Skin of body (tissue), 2 donors: Measurements from ENCODE around the gene PDCL2. TPM values are rescaled to one million over a fixed set of nuclear protein-coding genes. Genes with fewer than 3 reads are reported as not detected.

ENCODE experiments used
- DNase-seq: peaks from one replicate; lab custom pipeline; 2025; lab: John Stamatoyannopoulos, UW
- total RNA-seq: library from RNA; depleted of rRNA; stranded (reverse); fragments of >200 nt; gene quantifications from one replicate; pipeline ENCODE4 v1.2.3, GENCODE V29; 2014

Gene PDCL2
- total RNA-seq, 1 donor from 2014 or later, result not detected

GRCh38 chr4:55540271-55540670 lies 51.8 kb downstream of the PDCL2 start:
- DNase-seq, result no peak

DNA sequence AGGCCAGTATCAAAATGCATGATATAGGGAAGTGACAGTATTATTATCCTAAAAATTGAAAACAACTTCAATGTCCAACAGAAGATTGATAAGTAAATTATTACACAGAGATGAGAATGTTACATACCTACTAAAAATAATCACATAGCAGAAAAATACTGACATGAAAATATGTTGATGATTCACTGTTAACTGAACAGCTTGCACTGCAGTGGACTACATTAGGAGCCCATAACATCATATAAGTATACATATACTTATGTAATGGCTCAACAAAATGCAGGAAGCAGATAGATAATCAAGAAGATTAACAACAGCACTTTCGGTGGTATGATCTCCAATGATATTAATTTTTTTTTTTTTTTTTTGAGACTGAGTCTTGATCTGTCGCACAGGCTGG lies 52.4 kb downstream of the PDCL2 start:
- DNase-seq, result no peak

DNA sequence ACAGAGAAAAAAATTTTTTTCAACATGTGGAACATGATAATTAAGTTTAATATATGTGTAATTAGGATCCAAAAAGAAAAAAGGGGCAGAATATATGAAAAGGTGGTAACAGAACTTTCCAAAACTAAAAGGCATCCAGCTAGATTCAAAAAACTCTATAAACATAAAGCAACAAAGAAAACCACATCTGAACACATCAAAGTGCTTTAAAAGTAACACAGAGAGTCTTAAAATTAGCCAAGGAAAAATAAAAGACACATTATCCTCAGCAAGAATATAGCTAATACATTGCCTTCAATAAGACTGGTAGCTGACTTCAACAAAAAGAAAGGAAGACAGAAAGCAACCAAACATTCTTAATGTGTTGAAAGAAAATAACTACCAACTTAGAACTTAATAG lies 53.5 kb downstream of the PDCL2 start:
- DNase-seq, result no peak

GRCh38 chr4:55534306-55534705 lies 57.7 kb downstream of the PDCL2 start:
- DNase-seq, result no peak

- no peak for DNase-seq
These were observed 61.4 kb downstream of the PDCL2 start for GRCh38 chr4:55530691-55531090.

GRCh38 chr4:55530167-55530566 lies 61.9 kb downstream of the PDCL2 start:
- no peak for DNase-seq

GRCh38 chr4:55528491-55528890 lies 63.6 kb downstream of the PDCL2 start:
- no peak for DNase-seq

- no peak for DNase-seq
These were observed 67.0 kb downstream of the PDCL2 start for GRCh38 chr4:55524844-55525571.

DNA sequence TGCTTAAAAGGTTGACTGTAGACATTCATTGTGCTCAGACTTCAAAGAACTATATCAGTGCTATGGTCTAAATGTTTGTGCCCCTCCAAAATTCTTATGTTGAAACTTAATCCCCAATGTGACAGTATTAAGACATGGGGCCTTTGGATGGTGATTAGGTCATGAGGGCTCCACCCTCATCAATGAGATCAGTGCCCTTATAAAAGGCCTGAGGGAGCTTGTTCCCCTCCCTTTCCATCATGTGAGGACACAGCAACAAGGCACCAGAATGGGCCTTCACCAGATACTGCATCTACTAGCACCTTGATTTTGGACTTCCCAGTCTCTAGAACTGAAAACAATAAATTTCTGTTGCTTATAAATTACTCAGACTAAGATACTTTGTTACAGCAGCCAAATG lies 73.6 kb downstream of the PDCL2 start:
- DNase-seq, result no peak

DNA sequence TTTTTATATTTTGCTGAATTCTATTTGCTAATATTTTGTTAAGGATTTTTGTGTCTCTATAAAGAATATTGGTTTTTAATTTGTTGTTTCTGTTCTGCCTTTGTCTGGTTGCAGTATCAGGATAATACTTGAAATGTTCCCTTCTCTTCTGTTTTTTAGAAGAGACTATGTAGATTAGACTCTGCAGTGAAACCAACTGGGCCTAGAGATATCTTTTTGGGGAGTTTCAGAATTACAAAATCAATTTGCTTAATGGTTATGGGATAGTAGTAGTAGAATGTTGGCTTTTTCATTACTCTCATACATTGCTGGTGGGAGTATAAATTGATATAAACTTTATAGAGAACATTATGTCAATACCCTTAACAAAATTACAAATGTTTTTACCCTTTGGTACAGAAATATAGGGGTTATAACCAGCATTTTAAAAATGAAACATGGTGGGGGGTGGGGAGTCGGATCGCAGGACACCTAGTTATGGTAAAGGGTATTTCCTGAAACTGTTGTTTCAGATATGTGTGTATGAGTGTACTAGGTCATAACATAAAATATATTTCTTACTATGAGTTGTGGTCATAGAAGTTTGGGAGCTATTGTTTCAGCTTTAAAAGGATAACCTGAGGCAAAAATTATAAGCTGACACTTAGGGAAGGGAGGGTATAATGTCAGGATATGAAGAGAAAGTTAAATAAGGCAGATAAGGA lies 74.4 kb downstream of the PDCL2 start:
- no peak for DNase-seq

GRCh38 chr4:55512922-55513571 lies 79.0 kb downstream of the PDCL2 start:
- no peak for DNase-seq

- DNase-seq, result no peak
These were observed 80.0 kb downstream of the PDCL2 start for GRCh38 chr4:55512077-55512476.

DNA sequence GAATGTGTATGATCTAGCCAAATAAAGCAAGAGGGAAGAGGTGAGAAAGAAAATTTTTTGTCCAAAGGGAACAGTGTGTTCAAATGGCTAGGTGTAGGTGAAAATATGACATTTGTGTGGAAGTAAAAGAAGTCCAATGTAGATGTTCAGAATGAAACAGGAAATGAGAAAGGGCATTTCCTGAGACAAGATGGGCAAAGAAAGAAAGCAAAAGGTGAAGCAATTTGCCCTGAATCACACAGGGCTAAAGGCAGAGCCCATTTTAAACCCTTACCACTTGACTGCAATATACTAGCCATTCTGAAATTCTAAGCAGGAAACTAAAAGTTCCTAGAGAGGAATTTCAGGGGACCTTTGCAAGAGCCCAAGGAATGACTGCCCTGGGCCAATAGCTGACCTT lies 81.4 kb downstream of the PDCL2 start:
- no peak for DNase-seq

DNA sequence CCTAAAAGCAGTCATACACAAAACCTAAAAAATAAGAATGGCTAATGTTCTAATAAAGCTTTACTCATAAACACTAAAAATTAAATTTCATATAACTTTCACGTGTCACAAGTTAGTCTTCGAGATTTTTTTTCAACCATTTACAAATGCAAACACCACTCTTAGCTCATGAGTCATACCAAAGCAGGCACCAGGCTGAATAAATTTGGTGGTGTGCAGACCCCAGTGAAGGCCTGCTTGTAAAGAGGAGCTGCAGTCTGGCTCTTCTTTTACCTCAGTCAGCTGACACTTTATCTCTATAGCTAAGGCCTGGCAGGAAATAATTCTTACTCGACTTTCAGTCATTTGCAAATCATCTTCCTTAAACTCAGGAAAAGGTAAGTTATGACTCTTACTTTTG lies 82.8 kb downstream of the PDCL2 start:
- DNase-seq, result no peak

GRCh38 chr4:55507612-55508011 lies 84.4 kb downstream of the PDCL2 start:
- no peak for DNase-seq

Other genes with a start within 250 kb of the PDCL2 start
- 6.5 TPM for gene SRD5A3, start 246.0 kb downstream of the PDCL2 start, total RNA-seq
- gene TMEM165, start 196.3 kb downstream of the PDCL2 start, total RNA-seq, result 90.5 TPM
- 17.3 TPM for gene CLOCK, start 45.3 kb downstream of the PDCL2 start, total RNA-seq
- 2.8 TPM for gene NMU, start 44.1 kb upstream of the PDCL2 start, total RNA-seq
- gene EXOC1L, start 227.5 kb upstream of the PDCL2 start, total RNA-seq, result not detected